GM12878 (cell line): ENCODE results near the gene BEND7. TPM values are rescaled to one million over a fixed set of nuclear protein-coding genes. Genes with fewer than 3 reads are reported as not detected.

Source experiments
- ATAC-seq: fragments of 200-7000 bp; cut with Tn5 transposase; 3 replicates; pipeline ENCODE4 v1.9.1; 2020; ENCODE audit warnings: mild to moderate bottlenecking, moderate library complexity
- BruUV-seq: library from RNA; stranded (reverse); fragments of 400-500 nt; replicated peaks from 2 replicates; lab custom pipeline; 2021; lab: Mats Ljungman, UMichigan
- CTCF ChIA-PET: fragments of 300-600 bp; sonication (Branson Sonifier 250); formaldehyde crosslinking; extraction: SDS; loops from one replicate; lab custom pipeline; 2021; ENCODE audit warnings: inconsistent platforms; lab: Yijun Ruan, JAX
- POLR2A ChIA-PET: fragments of 350-600 bp; formaldehyde crosslinking; extraction: SDS; loops from one replicate; lab custom pipeline; 2021; ENCODE audit warnings: inconsistent platforms; lab: Charles Lee
- RAD21 ChIA-PET: fragments of 300-600 bp; sonication (Branson Sonifier 250); formaldehyde crosslinking; loops from one replicate; lab custom pipeline; 2023; ENCODE audit warnings: antibody characterized with exemption; ENCODE audit not compliant: unreplicated experiment; lab: Charles Lee
- SMC1A ChIA-PET: fragments of 300-600 bp; sonication (Branson Sonifier 250); formaldehyde crosslinking; loops from one replicate; lab custom pipeline; 2023; ENCODE audit not compliant: unreplicated experiment, uncharacterized antibody; lab: Charles Lee
- DNase-seq: peaks from one replicate; pipeline ENCODE4 v3.0.0-alpha.2; 2011; ENCODE audit warnings: low read depth, low spot score
- FAIRE-seq: peaks from 3 replicates; lab custom pipeline; 2011; peaks lifted over from hg19 to GRCh38; lab: Jason Lieb, UNC
- H2AFZ ChIP-seq: 2 replicates; pipeline ENCODE4 v1.6.0; 2011; ENCODE audit warnings: low read depth, low read length, control low read depth; ENCODE audit not compliant: control insufficient read depth
- H3K27ac ChIP-seq: 2 replicates; pipeline ENCODE4 v1.5.1; 2011; ENCODE audit warnings: control low read depth; ENCODE audit not compliant: control insufficient read depth, insufficient read depth
- H3K27me3 ChIP-seq, 2 experiments: replicated peaks in 1 of 2; 2 replicates each; pipeline versions ENCODE4 v1.6.0 to v1.6.1; 2011; ENCODE audit warnings: low read length in 1 of 2; ENCODE audit not compliant: control insufficient read depth in 2 of 2, insufficient read depth in 2 of 2
- H3K36me3 ChIP-seq, 2 experiments: 2 replicates each; pipeline ENCODE4 v1.5.1; 2011; ENCODE audit warnings: low read length in 1 of 2; ENCODE audit not compliant: control insufficient read depth in 2 of 2, insufficient read depth in 2 of 2
- H3K4me1 ChIP-seq: 2 replicates; pipeline ENCODE4 v1.6.1; 2011; ENCODE audit warnings: mild to moderate bottlenecking, low read length, moderate library complexity, mixed read lengths; ENCODE audit not compliant: control insufficient read depth, insufficient read depth
- H3K4me2 ChIP-seq: 2 replicates; pipeline ENCODE4 v1.6.0; 2011; ENCODE audit warnings: control low read depth; ENCODE audit not compliant: control insufficient read depth, insufficient read depth
- H3K4me3 ChIP-seq: fragments of 200-600 bp; sonication (generic); 2 replicates; pipeline ENCODE4 v1.5.1; 2016
- H3K79me2 ChIP-seq: 2 replicates; pipeline ENCODE4 v1.6.0; 2011; ENCODE audit warnings: low read length; ENCODE audit not compliant: control insufficient read depth, insufficient read depth
- H3K9ac ChIP-seq: 2 replicates; pipeline ENCODE4 v1.8.0; 2011; ENCODE audit warnings: low read length, control low read depth, mixed read lengths; ENCODE audit not compliant: control insufficient read depth, insufficient read depth
- H3K9me3 ChIP-seq: replicated peaks from 3 replicates; pipeline ENCODE4 v1.5.1; 2011; ENCODE audit warnings: mild to moderate bottlenecking, low read length; ENCODE audit not compliant: control insufficient read depth, insufficient read depth
- H4K20me1 ChIP-seq: 2 replicates; pipeline ENCODE4 v1.6.0; 2011; ENCODE audit not compliant: control insufficient read depth, insufficient read depth
- CHD2 ChIP-seq: IDR thresholded peaks from 2 replicates; pipeline ENCODE4 v1.6.1; 2011; ENCODE audit warnings: low read depth, low read length, improper control_type of control experiment, borderline replicate concordance
- CREB1 ChIP-seq: IDR thresholded peaks from 2 replicates; pipeline ENCODE4 v1.6.1; 2012; ENCODE audit warnings: low read depth, mild to moderate bottlenecking, inconsistent platforms
- EZH2 ChIP-seq: IDR thresholded peaks from 2 replicates; pipeline ENCODE4 v1.6.1; 2012; ENCODE audit warnings: low read depth, mild to moderate bottlenecking, control low read depth, inconsistent platforms, low read length, borderline replicate concordance; ENCODE audit not compliant: control insufficient read depth
- FOXK2 ChIP-seq: fragments of 450-650 bp; IDR thresholded peaks from 2 replicates; pipeline ENCODE4 v1.6.1; 2017; ENCODE audit warnings: mild to moderate bottlenecking, moderate library complexity
- JUND ChIP-seq: IDR thresholded peaks from 2 replicates; pipeline ENCODE4 v1.6.1; 2012; ENCODE audit warnings: low read depth, mild to moderate bottlenecking, low read length, improper control_type of control experiment, moderate library complexity
- PAX5 ChIP-seq: IDR thresholded peaks from 2 replicates; pipeline ENCODE4 v1.6.1; 2011; ENCODE audit warnings: low read depth, low read length, borderline replicate concordance
- YBX1 ChIP-seq: fragments of 450-650 bp; IDR thresholded peaks from 2 replicates; pipeline ENCODE4 v1.6.1; 2016; ENCODE audit warnings: antibody characterized with exemption
- WGBS: methylation state at CpG from one replicate; pipeline ENCODE4 v1.1.6; 2016; ENCODE audit warnings: low lambda C conversion rate; ENCODE audit not compliant: insufficient replicate concordance, insufficient coverage; ENCODE audit errors: missing lambda C conversion rate; 5-methylcytosine and 5-hydroxymethylcytosine counted together
- in situ Hi-C: fragments of 300-500 bp; cut with MboI; formaldehyde crosslinking; loops from 9 replicates; pipeline ENCODE4 v1.14.3; 2018; ENCODE audit warnings: mixed read lengths
- intact Hi-C: fragments of 100-400 bp; cut with micrococcal nuclease; formaldehyde crosslinking; loops from one replicate; pipeline ENCODE4 v1.14.2; 2022; ENCODE audit not compliant: unreplicated experiment
- polyA plus RNA-seq, 11 experiments: library from polyadenylated mRNA; depleted of rRNA in 4 of 11; unstranded in 6 of 11; stranded (reverse) in 5 of 11; fragments of >200 nt; fragmentation: Nextera tagmentation in 4 of 11; fragmentation: Illumina TruSeq in 1 of 11; extraction: Ambion mirVana in 4 of 11; extraction: Trizol in 1 of 11; gene quantifications; 1 replicate in 1 of 11; 2 replicates in 10 of 11; pipeline versions ENCODE4 v1.2.1 to v1.2.3, GENCODE V29; 2011 to 2016; ENCODE audit warnings: inconsistent platforms in 2 of 11, missing spikeins in 2 of 11, low read depth in 1 of 11
- total RNA-seq, 4 experiments: library from RNA; depleted of rRNA in 3 of 4; stranded (reverse); fragments of >200 nt in 3 of 4; fragmentation: Illumina TruSeq in 1 of 4; extraction: Trizol in 1 of 4; gene quantifications; 2 replicates each; pipeline versions ENCODE4 v1.2.1 to v1.2.3, GENCODE V29; 2013 to 2021
- TF ChIP-seq, protein P1 (sequence below): IDR thresholded peaks from 2 replicates; pipeline ENCODE4 v1.6.1; 2012; ENCODE audit warnings: low read depth, low read length, improper control_type of control experiment
- TF ChIP-seq, protein P2 (sequence below): IDR thresholded peaks from 2 replicates; pipeline ENCODE4 v1.6.1; 2012; ENCODE audit warnings: improper control_type of control experiment, low read depth, low read length; ENCODE audit not compliant: insufficient replicate concordance

Gene BEND7
- total and polyA plus RNA-seq, 10 of the 15 experiments (the other 5 are each of a cell fraction or from before 2014, with no cell fraction given) = not detected

DNA sequence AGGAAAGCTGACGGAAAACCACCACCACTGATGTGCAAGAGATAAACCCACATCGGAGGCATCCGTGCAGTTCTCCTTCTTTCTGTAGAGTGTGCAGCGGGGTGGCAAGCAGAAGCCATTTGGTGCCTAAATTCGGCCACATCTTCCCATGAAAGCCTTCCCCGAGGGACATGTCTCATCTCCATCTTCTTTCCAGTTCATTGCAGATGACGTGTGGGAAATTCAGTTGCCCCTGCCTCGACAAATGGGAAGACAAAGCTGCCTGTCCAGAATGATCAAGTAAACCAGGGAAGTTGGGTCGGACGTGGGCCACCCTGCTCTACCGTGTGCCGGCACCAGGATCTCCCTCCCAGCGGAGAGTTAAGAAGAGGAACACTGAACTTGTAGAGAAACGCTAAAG is 14.5 kb downstream of the BEND7 start:
- no peaks in the 10 kb centered on the region; a peak in 1 of 4 replicates for H3K27me3 ChIP-seq
- POLR2A ChIA-PET = no interaction called here
- RAD21 ChIA-PET = no interaction called here
- no peaks in the 10 kb centered on the region for H3K4me1 ChIP-seq
- H4K20me1 ChIP-seq = no peaks in the 10 kb centered on the region
- no peak overlapping the region for H3K9ac ChIP-seq
- in situ Hi-C loops (no loop called here), intact Hi-C loops (no loop called here)
- no peak for TF ChIP-seq EZH2
- no peak for TF ChIP-seq PAX5
- TF ChIP-seq CHD2 = no peak
- TF ChIP-seq, protein P1, sequence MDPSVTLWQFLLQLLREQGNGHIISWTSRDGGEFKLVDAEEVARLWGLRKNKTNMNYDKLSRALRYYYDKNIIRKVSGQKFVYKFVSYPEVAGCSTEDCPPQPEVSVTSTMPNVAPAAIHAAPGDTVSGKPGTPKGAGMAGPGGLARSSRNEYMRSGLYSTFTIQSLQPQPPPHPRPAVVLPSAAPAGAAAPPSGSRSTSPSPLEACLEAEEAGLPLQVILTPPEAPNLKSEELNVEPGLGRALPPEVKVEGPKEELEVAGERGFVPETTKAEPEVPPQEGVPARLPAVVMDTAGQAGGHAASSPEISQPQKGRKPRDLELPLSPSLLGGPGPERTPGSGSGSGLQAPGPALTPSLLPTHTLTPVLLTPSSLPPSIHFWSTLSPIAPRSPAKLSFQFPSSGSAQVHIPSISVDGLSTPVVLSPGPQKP = no peak
- TF ChIP-seq JUND = no peak
- TF ChIP-seq CREB1 = no peak
- no peak for TF ChIP-seq FOXK2
- TF ChIP-seq, protein P2, sequence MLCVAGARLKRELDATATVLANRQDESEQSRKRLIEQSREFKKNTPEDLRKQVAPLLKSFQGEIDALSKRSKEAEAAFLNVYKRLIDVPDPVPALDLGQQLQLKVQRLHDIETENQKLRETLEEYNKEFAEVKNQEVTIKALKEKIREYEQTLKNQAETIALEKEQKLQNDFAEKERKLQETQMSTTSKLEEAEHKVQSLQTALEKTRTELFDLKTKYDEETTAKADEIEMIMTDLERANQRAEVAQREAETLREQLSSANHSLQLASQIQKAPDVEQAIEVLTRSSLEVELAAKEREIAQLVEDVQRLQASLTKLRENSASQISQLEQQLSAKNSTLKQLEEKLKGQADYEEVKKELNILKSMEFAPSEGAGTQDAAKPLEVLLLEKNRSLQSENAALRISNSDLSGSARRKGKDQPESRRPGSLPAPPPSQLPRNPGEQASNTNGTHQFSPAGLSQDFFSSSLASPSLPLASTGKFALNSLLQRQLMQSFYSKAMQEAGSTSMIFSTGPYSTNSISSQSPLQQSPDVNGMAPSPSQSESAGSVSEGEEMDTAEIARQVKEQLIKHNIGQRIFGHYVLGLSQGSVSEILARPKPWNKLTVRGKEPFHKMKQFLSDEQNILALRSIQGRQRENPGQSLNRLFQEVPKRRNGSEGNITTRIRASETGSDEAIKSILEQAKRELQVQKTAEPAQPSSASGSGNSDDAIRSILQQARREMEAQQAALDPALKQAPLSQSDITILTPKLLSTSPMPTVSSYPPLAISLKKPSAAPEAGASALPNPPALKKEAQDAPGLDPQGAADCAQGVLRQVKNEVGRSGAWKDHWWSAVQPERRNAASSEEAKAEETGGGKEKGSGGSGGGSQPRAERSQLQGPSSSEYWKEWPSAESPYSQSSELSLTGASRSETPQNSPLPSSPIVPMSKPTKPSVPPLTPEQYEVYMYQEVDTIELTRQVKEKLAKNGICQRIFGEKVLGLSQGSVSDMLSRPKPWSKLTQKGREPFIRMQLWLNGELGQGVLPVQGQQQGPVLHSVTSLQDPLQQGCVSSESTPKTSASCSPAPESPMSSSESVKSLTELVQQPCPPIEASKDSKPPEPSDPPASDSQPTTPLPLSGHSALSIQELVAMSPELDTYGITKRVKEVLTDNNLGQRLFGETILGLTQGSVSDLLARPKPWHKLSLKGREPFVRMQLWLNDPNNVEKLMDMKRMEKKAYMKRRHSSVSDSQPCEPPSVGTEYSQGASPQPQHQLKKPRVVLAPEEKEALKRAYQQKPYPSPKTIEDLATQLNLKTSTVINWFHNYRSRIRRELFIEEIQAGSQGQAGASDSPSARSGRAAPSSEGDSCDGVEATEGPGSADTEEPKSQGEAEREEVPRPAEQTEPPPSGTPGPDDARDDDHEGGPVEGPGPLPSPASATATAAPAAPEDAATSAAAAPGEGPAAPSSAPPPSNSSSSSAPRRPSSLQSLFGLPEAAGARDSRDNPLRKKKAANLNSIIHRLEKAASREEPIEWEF = no peak
- no peak for TF ChIP-seq YBX1
- 44% methylated on average over 14 of the region's 14 CpGs for WGBS
- no peak overlapping the region for H3K27ac ChIP-seq
- DNase-seq (no peak), FAIRE-seq (peak; percentile 18), ATAC-seq (no peak)
- H2AFZ ChIP-seq = no peak overlapping the region
- no peaks in the 10 kb centered on the region for H3K9me3 ChIP-seq
- SMC1A ChIA-PET = no interaction called here
- BruUV-seq = no TSS peak
- CTCF ChIA-PET = no interaction called here
- no peak overlapping the region for H3K4me3 ChIP-seq
- H3K36me3 ChIP-seq = no peaks in the 10 kb centered on the region
- no peaks in the 10 kb centered on the region for H3K79me2 ChIP-seq
- H3K4me2 ChIP-seq = no peak overlapping the region
